ENCODE data around the gene SEMA4A. TPM values are rescaled to one million over a fixed set of nuclear protein-coding genes. Genes with fewer than 3 reads are reported as not detected.

The SEMA4A gene
- total and polyA plus RNA-seq, 7 donors, result 0.77 to 3.4 (median 1.8) TPM

GRCh38 chr1:156203331-156203730 lies 49.9 kb downstream of the SEMA4A start:
- H3K9me3 ChIP-seq, result no peaks in the 10 kb centered on the region
- DNase-seq (no peak), ATAC-seq (no peak)
- intact Hi-C loops (cut with DNase I), result no loop called here
- no peaks in the 10 kb centered on the region for H3K4me1 ChIP-seq
- TF ChIP-seq, protein P1, sequence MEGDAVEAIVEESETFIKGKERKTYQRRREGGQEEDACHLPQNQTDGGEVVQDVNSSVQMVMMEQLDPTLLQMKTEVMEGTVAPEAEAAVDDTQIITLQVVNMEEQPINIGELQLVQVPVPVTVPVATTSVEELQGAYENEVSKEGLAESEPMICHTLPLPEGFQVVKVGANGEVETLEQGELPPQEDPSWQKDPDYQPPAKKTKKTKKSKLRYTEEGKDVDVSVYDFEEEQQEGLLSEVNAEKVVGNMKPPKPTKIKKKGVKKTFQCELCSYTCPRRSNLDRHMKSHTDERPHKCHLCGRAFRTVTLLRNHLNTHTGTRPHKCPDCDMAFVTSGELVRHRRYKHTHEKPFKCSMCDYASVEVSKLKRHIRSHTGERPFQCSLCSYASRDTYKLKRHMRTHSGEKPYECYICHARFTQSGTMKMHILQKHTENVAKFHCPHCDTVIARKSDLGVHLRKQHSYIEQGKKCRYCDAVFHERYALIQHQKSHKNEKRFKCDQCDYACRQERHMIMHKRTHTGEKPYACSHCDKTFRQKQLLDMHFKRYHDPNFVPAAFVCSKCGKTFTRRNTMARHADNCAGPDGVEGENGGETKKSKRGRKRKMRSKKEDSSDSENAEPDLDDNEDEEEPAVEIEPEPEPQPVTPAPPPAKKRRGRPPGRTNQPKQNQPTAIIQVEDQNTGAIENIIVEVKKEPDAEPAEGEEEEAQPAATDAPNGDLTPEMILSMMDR (IDR thresholded peaks at IDR 0.05), result no peak
- H3K27ac ChIP-seq, result no peak overlapping the region
- peaks cover 6 to 60% of the 10 kb centered on the region in 2 donors for H3K36me3 ChIP-seq (ENCODE audit: insufficient read depth in 1 of 2, low read depth in 1 of 2)
- no peaks in the 10 kb centered on the region for H3K27me3 ChIP-seq (ENCODE audit: insufficient read depth in 3 of 3, low read length in 2 of 3)
- no peak overlapping the region for H3K4me3 ChIP-seq

- Histone ChIP-seq H3K4me1 (no peaks in the 10 kb centered on the region), H3K4me3 (no peak overlapping the region), H3K9me3 (no peaks in the 10 kb centered on the region), H3K36me3 (ENCODE audit: insufficient read depth in 1 of 2, low read depth in 1 of 2) (peaks cover 6 to 70% of the 10 kb centered on the region in 2 donors), H3K27ac (no peak overlapping the region), H3K27me3 (ENCODE audit: insufficient read depth in 3 of 3, low read length in 2 of 3) (no peaks in the 10 kb centered on the region)
- DNase-seq, result no peak
- ATAC-seq, result no peak
- WGBS, 3 donors, result 92 to 95% (median 94%) methylated on average over 3 of the region's 3 CpGs
- intact Hi-C loops (cut with DNase I), result no loop called here
- TF ChIP-seq, protein P1 (IDR thresholded peaks at IDR 0.05), result no peak
Measured at GRCh38 chr1:156204686-156205085, 51.3 kb downstream of the SEMA4A start.

DNA sequence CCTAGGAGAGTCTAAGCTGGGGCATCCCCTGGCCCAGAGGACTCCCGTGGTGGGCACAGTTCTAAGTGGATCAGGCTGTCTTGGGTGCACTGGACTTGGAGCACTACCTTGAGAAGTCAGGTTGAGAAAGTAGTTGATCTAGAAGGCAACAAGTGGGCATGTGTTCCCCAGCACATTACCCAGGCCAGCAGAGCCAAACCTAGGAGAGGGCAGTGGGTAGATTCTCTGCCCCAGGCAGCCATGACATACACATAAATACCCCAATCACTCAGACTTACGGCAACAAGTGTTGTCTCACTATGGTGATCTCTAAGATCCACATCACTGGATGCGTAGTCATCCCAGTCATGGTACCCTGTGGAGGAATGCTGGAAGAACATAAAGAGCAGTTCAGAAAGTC lies 57.9 kb downstream of the SEMA4A start:
- no peak for ATAC-seq
- intact Hi-C loops (cut with DNase I), result loop anchor here in 1 of 2 donors (5.0 kb wide), 1 partner anchor 49 kb away; no protein-coding TSS in a partner anchor
- no peaks in the 10 kb centered on the region for H3K27me3 ChIP-seq (ENCODE audit: insufficient read depth in 3 of 3, low read length in 2 of 3)
- 90 to 94% (median 91%) methylated on average over 3 of the region's 3 CpGs for WGBS, 3 donors
- peaks cover 5 to 59% of the 10 kb centered on the region in 2 donors for H3K36me3 ChIP-seq (ENCODE audit: insufficient read depth in 1 of 2, low read depth in 1 of 2)
- DNase-seq, result no peak
- no peak overlapping the region for H3K27ac ChIP-seq
- H3K9me3 ChIP-seq, result no peaks in the 10 kb centered on the region
- peaks cover 10% of the 10 kb centered on the region for H3K4me1 ChIP-seq
- no peak overlapping the region for H3K4me3 ChIP-seq
- TF ChIP-seq, protein P1 (IDR thresholded peaks at IDR 0.05), result no peak

DNA sequence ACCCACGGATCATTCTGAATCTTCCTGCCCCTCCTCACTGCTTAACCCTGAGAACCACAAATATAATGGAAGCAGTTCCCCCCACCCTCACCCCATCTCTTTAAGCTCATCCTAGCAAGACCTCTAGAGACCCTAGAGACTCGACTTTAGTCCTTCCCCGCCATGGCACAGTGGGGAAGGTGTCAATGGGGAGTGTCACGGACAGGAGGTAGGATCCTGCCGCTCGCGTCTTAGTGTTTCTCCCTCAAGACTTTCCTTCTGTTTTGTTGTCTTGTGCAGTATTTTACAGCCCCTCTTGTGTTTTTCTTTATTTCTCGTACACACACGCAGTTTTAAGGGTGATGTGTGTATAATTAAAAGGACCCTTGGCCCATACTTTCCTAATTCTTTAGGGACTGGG lies 58.7 kb downstream of the SEMA4A start:
- intact Hi-C loops (cut with DNase I), result loop anchor here in 1 of 2 donors (2.0 to 5.0 kb wide), 2 partner anchors 15 to 50 kb away; no protein-coding TSS in a partner anchor
- Histone ChIP-seq H3K9me3 (no peaks in the 10 kb centered on the region), H3K27ac (peak overlapping the region; percentile 95), H3K36me3 (ENCODE audit: insufficient read depth in 1 of 2, low read depth in 1 of 2) (peaks cover 5 to 51% of the 10 kb centered on the region in 2 donors), H3K27me3 (ENCODE audit: insufficient read depth in 3 of 3, low read length in 2 of 3) (no peaks in the 10 kb centered on the region), H3K4me1 (peaks cover 11% of the 10 kb centered on the region), H3K4me3 (peak overlapping the region; percentile 81)
- WGBS, 3 donors, result 81 to 87% (median 82%) methylated on average over 9 of the region's 9 CpGs
- TF ChIP-seq, protein P1 (IDR thresholded peaks at IDR 0.05), result no peak
- ATAC-seq (no peak), DNase-seq (no peak)
